ENCODE results near the gene MYPOP.

- TF ChIP-seq CTCF (IDR thresholded peaks at IDR 0.05; ENCODE audit: borderline replicate concordance, extremely low read depth, low read length, poor library complexity, severe bottlenecking) (no peak), EZH2 (IDR thresholded peaks at IDR 0.05; ENCODE audit: borderline replicate concordance, low read depth, low read length, severe bottlenecking) (no peak)
Measured at GRCh38 chr19:45879971-45880370, 22.4 kb downstream of the MYPOP start.

Data from DND-41 (cell line).